ENCODE measurements around the gene CHD2.

- TF ChIP-seq, protein P1, sequence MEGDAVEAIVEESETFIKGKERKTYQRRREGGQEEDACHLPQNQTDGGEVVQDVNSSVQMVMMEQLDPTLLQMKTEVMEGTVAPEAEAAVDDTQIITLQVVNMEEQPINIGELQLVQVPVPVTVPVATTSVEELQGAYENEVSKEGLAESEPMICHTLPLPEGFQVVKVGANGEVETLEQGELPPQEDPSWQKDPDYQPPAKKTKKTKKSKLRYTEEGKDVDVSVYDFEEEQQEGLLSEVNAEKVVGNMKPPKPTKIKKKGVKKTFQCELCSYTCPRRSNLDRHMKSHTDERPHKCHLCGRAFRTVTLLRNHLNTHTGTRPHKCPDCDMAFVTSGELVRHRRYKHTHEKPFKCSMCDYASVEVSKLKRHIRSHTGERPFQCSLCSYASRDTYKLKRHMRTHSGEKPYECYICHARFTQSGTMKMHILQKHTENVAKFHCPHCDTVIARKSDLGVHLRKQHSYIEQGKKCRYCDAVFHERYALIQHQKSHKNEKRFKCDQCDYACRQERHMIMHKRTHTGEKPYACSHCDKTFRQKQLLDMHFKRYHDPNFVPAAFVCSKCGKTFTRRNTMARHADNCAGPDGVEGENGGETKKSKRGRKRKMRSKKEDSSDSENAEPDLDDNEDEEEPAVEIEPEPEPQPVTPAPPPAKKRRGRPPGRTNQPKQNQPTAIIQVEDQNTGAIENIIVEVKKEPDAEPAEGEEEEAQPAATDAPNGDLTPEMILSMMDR (conservative IDR thresholded peaks at IDR 0.05; ENCODE audit: low read length) = no peak
- TF ChIP-seq EZH2phosphoT487 (IDR thresholded peaks at IDR 0.05; ENCODE audit: borderline replicate concordance) = no peak
Measured at GRCh38 chr15:93034512-93034911, 134.4 kb downstream of the CHD2 start.

Measured in Loucy (cell line).